DMS153 treated with DMSO at 0.1 percent for 48 hours (cell line): Measurements from ENCODE around the gene TFF1.
A peak's percentile ranks its signal among the peaks of the same experiment; 100 is the strongest.

Source experiments
- DNase-seq: peaks from one replicate; lab custom pipeline; 2025; ENCODE audit not compliant: unreplicated experiment; lab: John Stamatoyannopoulos, UW

TFF1 gene

GRCh38 chr21:42319851-42320572 lies 46.3 kb downstream of the TFF1 start:
- no peak for DNase-seq

- DNase-seq, result no peak
These were observed 47.0 kb downstream of the TFF1 start for GRCh38 chr21:42319376-42319775.

GRCh38 chr21:42317826-42318746 lies 48.2 kb downstream of the TFF1 start:
- DNase-seq, result no peak

- DNase-seq, result peak; percentile 72
These were observed 49.0 kb downstream of the TFF1 start for GRCh38 chr21:42317341-42317741.

- DNase-seq, result no peak
These were observed 49.4 kb downstream of the TFF1 start for GRCh38 chr21:42316891-42317290.

GRCh38 chr21:42315296-42315891 lies 50.9 kb downstream of the TFF1 start, which contains the start of gene TFF3:
Gene TFF3, minus strand, starts transcription at chr21:42315409. Its CDS starts 35 bp downstream, at chr21:42315374.
- DNase-seq, result peak; percentile 93

- DNase-seq, result no peak
These were observed 51.6 kb downstream of the TFF1 start for GRCh38 chr21:42314616-42315295.

GRCh38 chr21:42313501-42313969 lies 52.8 kb downstream of the TFF1 start:
- DNase-seq, result peak; percentile 63

- DNase-seq, result no peak
These were observed 53.7 kb downstream of the TFF1 start for GRCh38 chr21:42312626-42313104.
